UCSD-AML1 (cell line): ENCODE results near the gene TRIO.
"Not testable (repeated sequence)": the region's sequence is repeated elsewhere in the genome, so short reads cannot be mapped to it uniquely, and the experiment has no call there.

Experiments used
- DNase-seq: peaks from one replicate; lab custom pipeline; 2025; ENCODE audit not compliant: unreplicated experiment; lab: John Stamatoyannopoulos, UW

The TRIO gene

GRCh38 chr5:14521748-14522147 lies 378.6 kb downstream of the TRIO start:
- no peak for DNase-seq

GRCh38 chr5:14522721-14523120 lies 379.6 kb downstream of the TRIO start:
- DNase-seq, result no peak

- DNase-seq, result no peak
Observed at GRCh38 chr5:14523243-14524034, 380.3 kb downstream of the TRIO start.

- no peak for DNase-seq
Observed at GRCh38 chr5:14525397-14525796, 382.3 kb downstream of the TRIO start.

GRCh38 chr5:14526493-14526892 lies 383.4 kb downstream of the TRIO start:
- DNase-seq, result no peak

- DNase-seq, result no peak
Observed at GRCh38 chr5:14528115-14528514, 385.0 kb downstream of the TRIO start.

- DNase-seq, result no peak
Observed at GRCh38 chr5:14528926-14529325, 385.8 kb downstream of the TRIO start.

GRCh38 chr5:14531668-14532067 lies 388.5 kb downstream of the TRIO start:
- no peak for DNase-seq

- no peak for DNase-seq
Observed at GRCh38 chr5:14532180-14532579, 389.0 kb downstream of the TRIO start.

- DNase-seq, result peak; percentile 18
Observed at GRCh38 chr5:14534773-14535172, 391.6 kb downstream of the TRIO start.

- peak; percentile 28 for DNase-seq
Observed at GRCh38 chr5:14545308-14545707, 402.2 kb downstream of the TRIO start.

- peak; percentile 28 for DNase-seq
Observed at GRCh38 chr5:14545862-14546261, 402.7 kb downstream of the TRIO start.

GRCh38 chr5:14547666-14548065 lies 404.5 kb downstream of the TRIO start:
- no peak for DNase-seq

GRCh38 chr5:14551211-14551610 lies 408.1 kb downstream of the TRIO start:
- DNase-seq, result no peak

- no peak for DNase-seq
Observed at GRCh38 chr5:14552017-14552416, 408.9 kb downstream of the TRIO start.

- DNase-seq, result not testable (repeated sequence)
Observed at GRCh38 chr5:14554288-14554687, 411.1 kb downstream of the TRIO start.

- no peak for DNase-seq
Observed at GRCh38 chr5:14556015-14556414, 412.9 kb downstream of the TRIO start.

GRCh38 chr5:14557203-14557770 lies 414.1 kb downstream of the TRIO start:
- DNase-seq, result no peak

- DNase-seq, result no peak
Observed at GRCh38 chr5:14557791-14558415, 414.8 kb downstream of the TRIO start.
